ENCODE data around the gene CASK.

The CASK gene

GRCh38 chrX:41923211-41923977 lies at the start of gene CASK:
Gene CASK (minus strand): TSS chrX:41923554. CDS start chrX:41922988, 566 bp downstream.
- peak; percentile 82 for DNase-seq (ENCODE audit: low read depth)

GRCh38 chrX:41971346-41971745 lies 48.0 kb upstream of the CASK start:
- DNase-seq (ENCODE audit: low read depth) = no peak

GRCh38 chrX:41970419-41970818 lies 47.1 kb upstream of the CASK start:
- DNase-seq (ENCODE audit: low read depth) = no peak

GRCh38 chrX:41963348-41963747 lies 40.0 kb upstream of the CASK start:
- no peak for DNase-seq (ENCODE audit: low read depth)

- no peak for DNase-seq (ENCODE audit: low read depth)
These were observed 36.8 kb upstream of the CASK start for GRCh38 chrX:41960142-41960541.

GRCh38 chrX:41958861-41959260 lies 35.5 kb upstream of the CASK start:
- no peak for DNase-seq (ENCODE audit: low read depth)

- DNase-seq (ENCODE audit: low read depth) = no peak
These were observed 32.7 kb upstream of the CASK start for GRCh38 chrX:41956027-41956426.

- DNase-seq (ENCODE audit: low read depth) = no peak
These were observed 28.7 kb upstream of the CASK start for GRCh38 chrX:41952102-41952501.

GRCh38 chrX:41946989-41947612 lies 23.7 kb upstream of the CASK start:
- no peak for DNase-seq (ENCODE audit: low read depth)

GRCh38 chrX:41946235-41946634 lies 22.9 kb upstream of the CASK start:
- DNase-seq (ENCODE audit: low read depth) = no peak

GRCh38 chrX:41935832-41936231 lies 12.5 kb upstream of the CASK start:
- no peak for DNase-seq (ENCODE audit: low read depth)

- DNase-seq (ENCODE audit: low read depth) = no peak
These were observed 10.2 kb upstream of the CASK start for GRCh38 chrX:41933546-41933945.

- DNase-seq (ENCODE audit: low read depth) = no peak
These were observed 9.5 kb upstream of the CASK start for GRCh38 chrX:41932885-41933284.

- no peak for DNase-seq (ENCODE audit: low read depth)
These were observed 8.2 kb upstream of the CASK start for GRCh38 chrX:41931591-41931990.

GRCh38 chrX:41923978-41924683 lies 777 bp upstream of the CASK start:
- DNase-seq (ENCODE audit: low read depth) = peak; percentile 9

- peak; percentile 7 for DNase-seq (ENCODE audit: low read depth)
These were observed 763 bp downstream of the CASK start for GRCh38 chrX:41922431-41923151.

GRCh38 chrX:41921492-41922430 lies 1.6 kb downstream of the CASK start:
- DNase-seq (ENCODE audit: low read depth) = no peak

GRCh38 chrX:41919870-41920269 lies 3.5 kb downstream of the CASK start:
- DNase-seq (ENCODE audit: low read depth) = no peak

GRCh38 chrX:41917517-41917916 lies 5.8 kb downstream of the CASK start:
- DNase-seq (ENCODE audit: low read depth) = no peak

GRCh38 chrX:41913476-41913875 lies 9.9 kb downstream of the CASK start:
- no peak for DNase-seq (ENCODE audit: low read depth)

- DNase-seq (ENCODE audit: low read depth) = no peak
These were observed 10.4 kb downstream of the CASK start for GRCh38 chrX:41912923-41913322.

All from activated T-cell treated with anti-CD3 and anti-CD28 coated beads for 1 hour (primary cell).